OCI-LY7 (cell line): Measurements from ENCODE around the gene TLX2. TPM values are rescaled to one million over a fixed set of nuclear protein-coding genes. Genes with fewer than 3 reads are reported as not detected.
A peak's percentile ranks its signal among the peaks of the same experiment; 100 is the strongest.

Source experiments
- BruUV-seq: library from RNA; stranded (reverse); fragments of 400-500 nt; replicated peaks from 2 replicates; lab custom pipeline; 2021; lab: Mats Ljungman, UMichigan
- CTCF ChIA-PET: fragments of 300-600 bp; sonication (Branson Sonifier 250); formaldehyde crosslinking; loops from one replicate; lab custom pipeline; 2022; ENCODE audit warnings: antibody characterized with exemption; ENCODE audit not compliant: unreplicated experiment; lab: Charles Lee
- POLR2A ChIA-PET: fragments of 300-600 bp; sonication (Branson Sonifier 250); formaldehyde crosslinking; loops from one replicate; lab custom pipeline; 2022; ENCODE audit warnings: antibody characterized with exemption; lab: Charles Lee
- DNase-seq: peaks from one replicate; pipeline ENCODE4 v3.0.0-alpha.2; 2015; ENCODE audit warnings: low spot score
- H2AFZ ChIP-seq: fragments of 200-600 bp; sonication (generic), shearing (Covaris generic); 2 replicates; pipeline ENCODE4 v1.6.1; 2014; ENCODE audit warnings: mild to moderate bottlenecking, antibody characterized with exemption, low read length, moderate library complexity
- H3K27ac ChIP-seq: fragments of 200-600 bp; sonication (generic); 2 replicates; pipeline ENCODE4 v1.5.1; 2014; ENCODE audit warnings: mixed run types, low read depth, mild to moderate bottlenecking, moderate library complexity, low read length, inconsistent platforms; ENCODE audit not compliant: poor library complexity, severe bottlenecking
- H3K36me3 ChIP-seq: fragments of 200-600 bp; sonication (generic); 2 replicates; pipeline ENCODE4 v1.6.1; 2014; ENCODE audit warnings: mild to moderate bottlenecking, antibody characterized with exemption, low read length, moderate library complexity, mixed read lengths; ENCODE audit not compliant: insufficient read depth
- H3K4me1 ChIP-seq: fragments of 200-600 bp; sonication (generic); 2 replicates; pipeline ENCODE4 v1.5.1; 2014; ENCODE audit warnings: mild to moderate bottlenecking, low read length; ENCODE audit not compliant: insufficient read depth, poor library complexity, severe bottlenecking
- H3K4me2 ChIP-seq: fragments of 200-600 bp; sonication (generic); 2 replicates; pipeline ENCODE4 v1.6.1; 2014; ENCODE audit warnings: mild to moderate bottlenecking, low read length
- H3K4me3 ChIP-seq: fragments of 200-600 bp; sonication (generic); 2 replicates; pipeline ENCODE4 v1.5.1; 2014; ENCODE audit warnings: mild to moderate bottlenecking, low read depth, low read length; ENCODE audit not compliant: poor library complexity, severe bottlenecking
- H3K79me2 ChIP-seq: fragments of 200-600 bp; sonication (generic); 2 replicates; pipeline ENCODE4 v1.6.1; 2016; ENCODE audit warnings: low read depth, mild to moderate bottlenecking, low read length, moderate library complexity, mixed read lengths; ENCODE audit not compliant: insufficient read depth
- H3K9me2 ChIP-seq: fragments of 200-600 bp; sonication (generic); 2 replicates; pipeline ENCODE4 v1.6.1; 2016; ENCODE audit warnings: mild to moderate bottlenecking, low read length, mixed read lengths; ENCODE audit not compliant: insufficient read depth
- H3K9me3 ChIP-seq: fragments of 200-600 bp; sonication (generic); 2 replicates; pipeline ENCODE4 v1.6.1; 2014; ENCODE audit warnings: mild to moderate bottlenecking, mixed run types, low read length, mixed read lengths
- H4K20me1 ChIP-seq: fragments of 200-600 bp; sonication (generic); 2 replicates; pipeline ENCODE4 v1.6.1; 2014; ENCODE audit warnings: mild to moderate bottlenecking, antibody characterized with exemption, low read length, moderate library complexity, mixed read lengths; ENCODE audit not compliant: insufficient read depth
- CTCF ChIP-seq: fragments of 200-600 bp; sonication (generic); conservative IDR thresholded peaks from 2 replicates; pipeline ENCODE4 v1.5.1; 2014; ENCODE audit warnings: mild to moderate bottlenecking, antibody characterized with exemption, low read length, moderate library complexity, mixed read lengths
- EZH2phosphoT487 ChIP-seq: fragments of 200-600 bp; sonication (generic); IDR thresholded peaks from 2 replicates; pipeline ENCODE4 v1.6.1; 2018; ENCODE audit warnings: low read depth, borderline replicate concordance, mild to moderate bottlenecking, mixed run types, antibody characterized with exemption, low read length, moderate library complexity, mixed read lengths
- intact Hi-C: fragments of 100-400 bp; cut with micrococcal nuclease; formaldehyde crosslinking; loops from one replicate; pipeline ENCODE4 v1.10.0; 2022; ENCODE audit not compliant: unreplicated experiment
- total RNA-seq, 2 experiments: library from RNA; depleted of rRNA in 1 of 2; stranded (reverse); fragments of >200 nt in 1 of 2; shearing (Covaris generic) in 1 of 2; gene quantifications; 2 replicates each; pipeline ENCODE4 v1.2.3, GENCODE V29; 2014 to 2022

Gene TLX2
- total RNA-seq, 2 experiments from 2014 or later: not detected

DNA sequence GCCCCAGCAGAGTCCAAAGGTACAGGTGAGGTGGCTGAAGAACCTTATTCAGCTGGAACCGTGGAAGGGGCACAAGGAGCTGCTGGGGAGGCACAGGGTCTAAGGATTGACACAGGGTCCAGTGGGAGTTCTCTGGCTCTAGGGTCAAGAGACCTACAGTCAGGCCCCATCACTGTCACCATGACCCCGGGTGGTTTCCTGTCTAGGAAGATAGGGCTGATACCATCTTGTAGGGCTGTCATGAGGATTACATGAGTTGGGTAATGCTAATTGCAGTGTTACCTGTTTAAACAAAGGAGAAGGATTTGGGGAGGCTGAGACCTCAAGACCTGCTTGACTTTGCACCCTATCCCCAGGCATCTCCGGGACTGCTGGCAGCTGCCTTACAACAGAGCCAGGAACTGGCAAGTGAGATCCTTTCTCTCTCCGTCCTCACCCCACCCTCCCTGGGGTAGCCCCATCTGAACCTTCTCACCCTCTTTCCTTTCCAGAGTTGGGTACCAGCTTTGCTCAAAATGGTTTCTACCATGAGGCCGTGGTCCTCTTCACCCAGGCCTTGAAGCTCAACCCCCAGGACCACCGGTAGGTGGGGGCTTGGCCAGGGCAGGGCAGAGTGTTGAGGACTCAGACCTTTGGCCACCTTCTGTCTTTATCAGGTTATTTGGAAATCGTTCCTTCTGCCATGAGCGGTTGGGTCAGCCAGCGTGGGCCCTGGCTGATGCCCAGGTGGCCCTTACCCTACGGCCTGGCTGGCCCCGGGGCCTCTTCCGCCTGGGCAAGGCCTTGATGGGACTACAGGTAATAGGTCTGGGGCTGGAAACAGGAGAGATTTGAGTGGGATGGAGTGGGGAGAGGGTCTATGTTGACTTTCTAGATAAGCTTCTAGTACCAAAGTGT lies 22.4 kb upstream of the TLX2 start:
- Histone ChIP-seq H3K27ac (no peak overlapping the region), H3K36me3 (peaks cover 44% of the 10 kb centered on the region), H2AFZ (no peak overlapping the region), H3K4me1 (no peaks in the 10 kb centered on the region), H3K4me2 (no peak overlapping the region), H3K9me2 (no peaks in the 10 kb centered on the region), H3K4me3 (no peak overlapping the region), H3K79me2 (no peaks in the 10 kb centered on the region), H4K20me1 (no peaks in the 10 kb centered on the region), H3K9me3 (no peaks in the 10 kb centered on the region)
- no peak for TF ChIP-seq CTCF
- no peak for TF ChIP-seq EZH2phosphoT487
- CTCF ChIA-PET: no interaction called here
- intact Hi-C loops: no loop called here
- DNase-seq: no peak
- POLR2A ChIA-PET: interaction anchor here (0.6 kb wide), 1 partner anchor 8 kb away, joined by 4 read pairs; no protein-coding TSS in a partner anchor
- BruUV-seq: no TSS peak

- no peak for TF ChIP-seq EZH2phosphoT487
- TF ChIP-seq CTCF: no peak
- Histone ChIP-seq H3K9me3 (no peaks in the 10 kb centered on the region), H3K79me2 (no peaks in the 10 kb centered on the region), H3K27ac (no peak overlapping the region), H3K4me1 (peaks cover 1% of the 10 kb centered on the region), H2AFZ (no peak overlapping the region), H3K4me3 (no peak overlapping the region), H3K9me2 (no peaks in the 10 kb centered on the region), H3K36me3 (peaks cover 44% of the 10 kb centered on the region), H3K4me2 (no peak overlapping the region), H4K20me1 (no peaks in the 10 kb centered on the region)
- BruUV-seq: TSS peak; percentile 49
- POLR2A ChIA-PET: interaction anchor here (0.9 kb wide), 1 partner anchor 26 kb away, joined by 3 read pairs; no protein-coding TSS in a partner anchor
- CTCF ChIA-PET: no interaction called here
- no peak for DNase-seq
- intact Hi-C loops: no loop called here
Observed at GRCh38 chr2:74493546-74493945, 20.7 kb upstream of the TLX2 start.

DNA sequence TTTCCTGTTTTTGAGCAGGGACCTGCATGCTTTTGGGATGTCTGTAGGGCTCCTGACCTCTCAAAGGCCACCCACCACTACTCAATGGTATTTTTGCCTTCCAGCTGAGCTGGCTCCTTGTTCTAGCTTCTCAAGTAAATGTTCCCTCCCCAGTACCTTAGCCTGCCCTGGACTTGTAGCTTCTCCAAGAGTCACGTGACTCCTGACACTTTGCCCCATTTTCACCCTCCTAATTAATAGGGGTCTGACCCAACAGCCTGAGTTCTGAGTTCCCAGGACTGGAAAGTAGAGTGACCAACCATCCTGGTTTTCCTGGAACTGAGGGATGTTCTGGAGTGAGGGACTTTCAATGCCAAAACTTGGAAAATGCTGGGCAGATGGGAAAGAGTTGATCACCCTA lies 18.8 kb upstream of the TLX2 start:
- Histone ChIP-seq H3K27ac (no peak overlapping the region), H3K9me3 (no peaks in the 10 kb centered on the region), H3K79me2 (no peaks in the 10 kb centered on the region), H3K9me2 (no peaks in the 10 kb centered on the region), H2AFZ (no peak overlapping the region), H3K36me3 (peaks cover 39% of the 10 kb centered on the region), H3K4me1 (peaks cover 6% of the 10 kb centered on the region), H3K4me3 (no peak overlapping the region), H4K20me1 (no peaks in the 10 kb centered on the region), H3K4me2 (no peak overlapping the region)
- no TSS peak for BruUV-seq
- CTCF ChIA-PET: no interaction called here
- DNase-seq: no peak
- POLR2A ChIA-PET: no interaction called here
- intact Hi-C loops: no loop called here
- TF ChIP-seq CTCF (no peak), EZH2phosphoT487 (no peak)
